Mononuclear cell (primary cell): Measurements from ENCODE around the gene KIF24. TPM values are rescaled to one million over a fixed set of nuclear protein-coding genes. Genes with fewer than 3 reads are reported as not detected.
"Not testable (repeated sequence)": the region's sequence is repeated elsewhere in the genome, so short reads cannot be mapped to it uniquely, and the experiment has no call there.

Experiments used
- H3K27me3 ChIP-seq: 2 replicates; pipeline ENCODE4 v1.6.0; 2011; ENCODE audit warnings: low read length, control low read depth; ENCODE audit not compliant: insufficient read depth
- H3K4me1 ChIP-seq: 2 replicates; pipeline ENCODE4 v1.5.1; 2011; ENCODE audit warnings: mild to moderate bottlenecking, low read length, control low read depth; ENCODE audit not compliant: insufficient read depth
- H3K4me3 ChIP-seq: 2 replicates; pipeline ENCODE4 v1.5.1; 2011; ENCODE audit warnings: mild to moderate bottlenecking, low read length, moderate library complexity
- H3K9me3 ChIP-seq: 2 replicates; pipeline ENCODE4 v1.5.1; 2011; ENCODE audit warnings: low read depth, mild to moderate bottlenecking, control low read depth, low read length
- total RNA-seq: library from RNA; depleted of rRNA; stranded (reverse); fragments of >200 nt; gene quantifications from one replicate; pipeline ENCODE4 v1.2.3, GENCODE V29; 2012

The KIF24 gene
- total RNA-seq, 1 donor: 0.21 TPM

DNA sequence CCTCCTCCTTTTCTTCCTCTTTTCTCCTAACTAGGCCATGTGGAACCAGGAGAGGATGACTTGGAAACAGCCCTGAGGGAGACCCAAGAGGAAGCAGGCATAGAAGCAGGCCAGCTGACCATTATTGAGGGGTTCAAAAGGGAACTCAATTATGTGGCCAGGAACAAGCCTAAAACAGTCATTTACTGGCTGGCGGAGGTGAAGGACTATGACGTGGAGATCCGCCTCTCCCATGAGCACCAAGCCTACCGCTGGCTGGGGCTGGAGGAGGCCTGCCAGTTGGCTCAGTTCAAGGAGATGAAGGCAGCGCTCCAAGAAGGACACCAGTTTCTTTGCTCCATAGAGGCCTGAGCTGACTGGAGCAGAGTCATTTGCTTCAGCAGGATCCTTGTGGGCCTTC is 14.0 kb upstream of the KIF24 start:
- no peaks in the 10 kb centered on the region for H3K4me1 ChIP-seq
- no peak overlapping the region for H3K4me3 ChIP-seq
- no peaks in the 10 kb centered on the region for H3K27me3 ChIP-seq
- H3K9me3 ChIP-seq: no peaks in the 10 kb centered on the region

DNA sequence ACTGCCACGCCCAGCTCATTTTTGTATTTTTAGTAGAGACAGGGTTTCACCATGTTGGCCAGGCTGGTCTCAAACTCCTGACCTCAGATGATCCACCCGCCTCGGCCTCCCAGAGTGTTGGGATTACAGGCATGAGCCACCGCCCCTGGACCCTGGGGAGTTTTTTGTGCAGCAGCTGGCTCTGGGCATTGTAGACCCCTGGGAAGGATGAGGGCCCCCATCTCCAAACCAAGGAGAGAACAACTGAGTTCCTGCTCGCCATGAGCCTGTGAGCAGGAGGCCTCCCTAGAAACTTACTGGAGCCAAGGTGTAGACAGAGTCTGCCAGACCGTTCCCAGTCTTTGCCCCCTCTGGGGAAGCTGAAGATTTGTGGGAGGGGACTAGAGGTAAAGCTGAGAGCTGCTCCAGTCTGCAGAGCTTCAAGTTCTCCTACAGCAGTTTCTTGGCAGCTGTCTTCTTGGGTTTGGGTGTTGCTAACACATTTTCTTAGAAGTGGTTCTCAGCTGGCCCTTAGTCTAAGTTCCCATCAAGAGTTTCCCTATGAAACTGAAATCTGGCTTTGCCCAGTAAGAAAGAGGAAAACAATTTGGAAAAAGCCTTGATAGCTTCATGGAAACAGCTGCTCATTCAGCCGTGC is 12.7 kb upstream of the KIF24 start:
- Histone ChIP-seq H3K4me3 (no peak overlapping the region), H3K27me3 (no peaks in the 10 kb centered on the region), H3K4me1 (no peaks in the 10 kb centered on the region), H3K9me3 (no peaks in the 10 kb centered on the region)

DNA sequence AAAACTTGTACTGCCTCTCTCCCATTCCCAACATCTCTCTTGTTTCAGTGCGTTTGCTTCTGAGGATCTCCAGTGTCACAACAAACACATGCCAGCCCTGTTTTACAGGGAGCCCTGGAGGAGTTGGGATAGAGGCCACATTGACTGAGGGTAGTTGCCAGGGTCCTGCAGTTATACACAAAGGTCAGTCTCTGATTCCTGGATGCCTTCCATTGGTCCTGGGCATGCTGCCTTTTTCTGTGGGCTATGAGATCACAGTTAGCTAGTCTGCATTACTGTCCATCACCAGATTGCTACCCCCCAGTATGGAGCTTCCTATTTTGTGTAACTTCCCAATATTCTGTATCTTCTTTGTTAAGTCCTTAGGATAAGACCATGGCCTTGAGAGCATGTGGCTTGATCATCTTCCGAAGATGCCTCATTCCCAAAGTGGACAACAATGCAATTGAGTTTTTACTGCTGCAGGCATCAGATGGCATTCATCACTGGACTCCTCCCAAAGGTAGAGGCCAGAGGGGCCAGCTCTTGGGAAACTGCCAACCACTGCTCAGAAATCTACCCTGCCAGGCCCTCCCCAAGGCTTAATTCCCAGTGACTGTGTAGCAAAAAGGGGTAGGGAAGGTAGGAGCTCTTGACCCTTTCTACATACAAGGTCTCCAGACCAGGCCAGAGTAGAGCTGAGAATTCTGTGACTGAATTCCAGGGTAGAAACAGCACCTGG is 9.8 kb upstream of the KIF24 start:
- Histone ChIP-seq H3K4me1 (no peaks in the 10 kb centered on the region), H3K4me3 (no peak overlapping the region), H3K27me3 (no peaks in the 10 kb centered on the region), H3K9me3 (no peaks in the 10 kb centered on the region)

DNA sequence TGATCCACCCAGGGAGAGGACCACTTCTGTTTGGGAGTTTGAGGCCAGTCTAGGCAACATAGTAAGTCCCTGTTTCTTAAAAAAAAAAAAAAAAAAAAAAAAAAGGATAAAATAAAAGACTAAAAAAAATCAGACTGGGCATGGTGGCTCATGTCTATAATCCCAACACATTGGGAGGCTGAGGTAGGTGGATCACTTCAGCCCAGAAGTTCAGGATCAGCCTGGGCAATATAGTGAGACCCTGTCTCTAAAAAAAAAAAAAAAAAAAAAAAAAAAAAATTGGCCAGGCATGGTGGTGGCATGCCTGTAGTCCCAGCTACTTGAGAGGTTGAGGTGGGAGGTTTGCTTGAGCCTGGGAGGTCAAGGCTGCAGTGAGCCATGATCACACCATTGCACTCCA is 9.0 kb upstream of the KIF24 start:
- not testable (repeated sequence) for H3K27me3 ChIP-seq, H3K9me3 ChIP-seq, H3K4me3 ChIP-seq, H3K4me1 ChIP-seq

DNA sequence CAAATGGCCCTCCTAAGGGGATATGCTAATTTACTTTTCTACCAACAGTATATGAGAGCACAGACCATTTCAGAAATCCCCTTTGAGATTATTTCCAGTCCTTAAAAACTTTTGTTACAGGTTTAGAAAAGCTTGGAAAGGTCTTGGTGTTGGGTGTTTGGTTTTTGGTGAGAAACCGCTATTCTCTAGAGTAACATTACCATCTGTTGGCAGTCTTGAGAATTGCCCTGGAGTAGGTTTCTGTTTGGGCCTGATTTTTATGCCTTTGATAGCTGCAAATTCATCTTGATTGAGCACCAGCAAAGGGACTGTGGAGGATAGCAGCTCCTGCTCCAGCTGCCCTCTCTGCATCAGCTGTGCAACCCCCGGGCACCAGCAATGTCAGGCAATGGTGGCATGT is 8.3 kb upstream of the KIF24 start:
- no peaks in the 10 kb centered on the region for H3K9me3 ChIP-seq
- H3K4me3 ChIP-seq: no peak overlapping the region
- no peaks in the 10 kb centered on the region for H3K27me3 ChIP-seq
- no peaks in the 10 kb centered on the region for H3K4me1 ChIP-seq

DNA sequence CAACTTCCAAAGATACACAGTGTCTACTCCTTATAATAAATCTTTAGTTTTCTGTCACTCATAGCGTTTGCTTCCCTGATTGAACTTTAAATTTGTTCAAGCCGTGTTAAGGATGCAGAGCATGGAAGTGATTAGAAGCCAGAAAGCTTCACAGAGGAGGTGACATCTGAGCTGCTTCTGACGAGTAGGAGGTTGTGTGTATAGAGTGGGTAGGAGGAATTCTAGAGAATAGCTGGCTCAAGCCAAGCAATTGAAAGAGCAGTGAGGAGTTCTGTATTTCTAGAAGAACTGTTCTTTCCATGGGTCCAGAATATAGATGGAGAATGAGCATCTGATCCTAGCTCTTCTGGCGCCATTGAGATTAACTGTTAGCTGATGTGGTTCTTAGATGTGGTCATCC is 6.3 kb upstream of the KIF24 start:
- Histone ChIP-seq H3K4me1 (peaks cover 10% of the 10 kb centered on the region), H3K4me3 (no peak overlapping the region), H3K27me3 (no peaks in the 10 kb centered on the region), H3K9me3 (no peaks in the 10 kb centered on the region)

DNA sequence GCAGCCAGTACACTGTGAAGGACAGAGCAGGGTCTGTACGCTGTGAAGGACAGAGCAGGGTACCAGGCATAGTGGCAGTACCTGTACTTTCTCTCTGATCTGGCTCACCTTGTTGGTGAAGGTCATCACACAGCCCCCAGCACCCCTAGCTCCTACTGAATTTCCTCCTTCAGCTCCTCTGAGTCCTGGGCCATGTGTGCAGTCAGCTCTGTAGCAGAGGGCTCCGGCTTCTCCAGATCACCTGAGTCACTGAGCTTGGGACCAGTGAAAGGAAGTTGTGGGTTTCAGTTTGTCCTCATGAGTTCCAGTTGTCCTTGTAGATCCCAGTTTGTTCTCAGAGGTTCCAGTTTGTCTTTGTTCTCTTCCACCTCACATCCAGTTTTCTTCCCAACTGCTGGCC is 5.8 kb upstream of the KIF24 start:
- peaks cover 14% of the 10 kb centered on the region for H3K4me1 ChIP-seq
- no peak overlapping the region for H3K4me3 ChIP-seq
- H3K27me3 ChIP-seq: no peaks in the 10 kb centered on the region
- no peaks in the 10 kb centered on the region for H3K9me3 ChIP-seq

DNA sequence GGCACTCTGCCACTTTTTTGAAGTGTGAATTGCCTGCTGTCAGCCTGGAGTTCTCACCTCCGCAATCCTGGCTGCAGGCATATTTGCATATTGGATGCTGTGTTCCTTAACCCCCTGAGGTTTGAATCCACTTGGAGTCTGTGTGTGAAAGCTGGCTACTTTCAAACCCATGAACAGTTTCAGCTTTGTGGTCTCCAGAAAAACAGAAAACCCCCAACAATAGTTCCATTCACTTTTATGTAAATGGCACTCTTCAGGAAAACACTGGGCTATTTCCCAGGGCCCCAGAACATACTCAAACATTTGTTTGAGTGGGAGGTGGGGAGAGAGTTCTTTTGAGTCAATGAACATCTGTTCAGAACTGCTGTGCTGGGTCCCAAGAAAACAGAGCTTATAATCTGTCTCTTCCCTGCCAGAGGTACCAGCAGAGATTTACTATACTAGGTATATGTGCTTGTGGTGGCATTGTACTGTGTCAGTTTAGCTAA is 5.3 kb upstream of the KIF24 start:
- no peak overlapping the region for H3K4me3 ChIP-seq
- no peaks in the 10 kb centered on the region for H3K9me3 ChIP-seq
- peaks cover 14% of the 10 kb centered on the region for H3K4me1 ChIP-seq
- no peaks in the 10 kb centered on the region for H3K27me3 ChIP-seq

DNA sequence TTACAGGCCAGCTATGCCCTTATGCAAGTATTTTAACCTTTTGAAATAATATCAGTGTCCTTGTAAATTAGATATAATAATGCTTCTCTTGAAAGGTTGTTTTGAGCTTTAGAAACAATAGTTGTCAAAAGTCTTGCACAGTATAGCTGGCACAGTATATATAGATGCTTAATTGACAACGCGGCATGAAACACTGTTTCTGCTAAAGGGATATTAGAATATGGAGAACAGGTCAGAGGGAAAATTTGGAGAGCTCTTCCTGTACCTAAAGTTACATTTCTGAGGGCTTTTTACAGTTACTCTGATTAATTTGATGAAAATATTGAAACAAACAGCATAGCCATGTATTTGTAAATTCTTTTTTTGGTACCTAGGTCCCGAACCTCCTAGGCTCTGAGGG is 4.8 kb upstream of the KIF24 start:
- Histone ChIP-seq H3K27me3 (no peaks in the 10 kb centered on the region), H3K9me3 (no peaks in the 10 kb centered on the region), H3K4me1 (peaks cover 14% of the 10 kb centered on the region), H3K4me3 (no peak overlapping the region)

DNA sequence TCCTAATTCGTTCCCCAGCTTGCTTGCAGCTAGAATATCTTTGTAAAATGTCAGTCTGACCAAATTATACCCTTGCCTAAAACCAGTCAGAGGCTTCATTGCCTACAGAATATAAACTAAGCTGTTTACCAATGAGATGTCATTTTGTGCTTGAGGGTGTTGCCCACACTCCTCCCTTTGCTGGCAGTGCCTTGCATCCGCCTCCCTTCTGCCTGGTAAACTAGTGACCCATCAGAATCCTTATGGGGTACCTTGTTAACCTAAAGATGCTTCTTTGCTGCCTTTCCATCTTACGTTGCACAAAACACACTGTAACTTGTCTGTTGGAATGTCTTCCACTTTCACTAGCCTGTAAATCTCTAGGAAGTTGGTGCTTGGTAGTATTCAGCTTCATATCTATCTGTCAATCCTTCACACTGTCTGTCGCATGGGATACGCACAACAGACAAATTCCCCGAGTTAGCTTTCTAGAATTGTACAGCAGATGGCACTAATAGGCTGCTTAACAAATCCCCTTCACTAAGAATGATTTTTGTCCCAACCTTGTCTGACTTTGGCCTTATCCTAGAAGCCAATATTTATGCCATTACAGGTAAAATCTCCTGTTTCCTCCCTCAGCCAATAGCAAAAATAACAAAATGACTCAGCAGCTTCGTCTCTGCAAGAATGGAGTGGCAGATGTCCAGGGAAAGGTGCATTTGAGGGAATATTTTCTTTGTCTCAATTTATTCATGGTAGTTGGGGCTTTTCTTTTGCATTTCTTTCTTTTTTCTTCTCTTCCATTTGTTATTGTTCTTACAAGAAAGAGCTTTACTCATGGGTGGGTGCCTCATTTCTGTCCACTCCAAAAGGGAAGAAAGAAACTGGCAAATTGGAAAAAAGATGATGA is 3.3 kb upstream of the KIF24 start:
- no peak overlapping the region for H3K4me3 ChIP-seq
- H3K4me1 ChIP-seq: peaks cover 25% of the 10 kb centered on the region
- no peaks in the 10 kb centered on the region for H3K27me3 ChIP-seq
- no peaks in the 10 kb centered on the region for H3K9me3 ChIP-seq

DNA sequence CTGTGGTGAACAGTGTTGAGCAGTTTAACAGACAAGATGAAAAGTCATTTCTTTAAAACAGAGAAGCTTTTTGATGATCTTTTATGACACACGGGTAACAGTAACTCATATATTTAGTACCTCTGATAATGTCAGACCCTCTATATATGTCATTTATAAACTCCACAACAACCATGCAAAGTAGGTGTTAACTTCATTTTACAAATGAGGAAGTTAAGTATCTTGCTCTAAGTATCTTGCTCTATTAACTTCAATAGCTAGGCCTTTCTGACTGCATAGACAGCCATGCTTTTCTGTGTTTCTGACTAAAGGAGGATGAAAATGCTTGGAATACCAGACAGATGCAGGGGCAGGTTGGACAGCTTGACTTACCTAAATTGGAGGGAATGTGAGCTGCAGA is 2.1 kb upstream of the KIF24 start:
- no peaks in the 10 kb centered on the region for H3K27me3 ChIP-seq
- no peaks in the 10 kb centered on the region for H3K9me3 ChIP-seq
- peaks cover 26% of the 10 kb centered on the region for H3K4me1 ChIP-seq
- H3K4me3 ChIP-seq: no peak overlapping the region

DNA sequence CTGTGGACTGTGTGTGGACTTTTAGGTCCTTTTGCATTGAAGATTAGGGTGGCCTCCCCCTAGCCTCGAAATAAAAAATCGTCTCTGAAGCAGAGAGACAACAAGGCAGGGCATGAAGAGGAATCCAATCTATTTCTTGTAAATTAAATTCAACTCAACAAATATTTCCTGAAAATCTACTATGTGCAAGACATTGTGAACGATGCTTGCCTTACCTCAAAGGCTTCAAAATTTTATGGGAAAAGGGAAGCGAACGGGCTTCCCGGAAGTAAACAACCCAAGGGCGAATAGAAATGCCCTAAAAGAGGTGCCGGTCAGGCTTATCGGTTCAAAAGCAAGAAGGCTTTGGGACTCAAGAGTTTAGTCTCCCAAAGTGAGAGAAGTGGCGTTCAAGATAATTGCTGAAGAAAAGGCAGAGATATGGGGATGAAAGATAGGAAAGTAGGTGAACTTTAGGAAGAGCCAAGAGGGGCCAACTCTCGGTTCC is 525 bp downstream of the KIF24 start:
- H3K9me3 ChIP-seq: no peaks in the 10 kb centered on the region
- peak overlapping the region; percentile 98 for H3K4me3 ChIP-seq
- peaks cover 37% of the 10 kb centered on the region for H3K4me1 ChIP-seq
- H3K27me3 ChIP-seq: no peaks in the 10 kb centered on the region

DNA sequence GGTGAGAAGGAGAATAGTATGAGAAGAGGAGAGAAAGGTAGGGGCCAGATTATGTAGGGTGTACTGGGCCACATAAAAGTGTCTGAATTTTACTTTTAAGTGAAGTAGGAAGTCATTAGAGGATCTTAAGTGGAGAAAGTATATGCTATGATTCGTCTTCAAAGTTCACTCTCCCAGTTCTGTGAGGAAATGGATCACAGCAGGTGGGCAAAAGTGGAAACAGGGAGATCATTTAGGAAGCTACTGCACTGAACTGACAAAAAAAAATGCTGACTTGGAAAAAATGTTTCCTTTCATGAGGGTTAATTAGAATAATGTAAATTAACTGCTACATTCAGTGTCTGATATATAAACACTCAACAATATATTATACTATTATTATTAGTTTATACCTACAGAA is 2.4 kb downstream of the KIF24 start:
- no peaks in the 10 kb centered on the region for H3K9me3 ChIP-seq
- H3K4me3 ChIP-seq: no peak overlapping the region
- no peaks in the 10 kb centered on the region for H3K27me3 ChIP-seq
- peaks cover 38% of the 10 kb centered on the region for H3K4me1 ChIP-seq

DNA sequence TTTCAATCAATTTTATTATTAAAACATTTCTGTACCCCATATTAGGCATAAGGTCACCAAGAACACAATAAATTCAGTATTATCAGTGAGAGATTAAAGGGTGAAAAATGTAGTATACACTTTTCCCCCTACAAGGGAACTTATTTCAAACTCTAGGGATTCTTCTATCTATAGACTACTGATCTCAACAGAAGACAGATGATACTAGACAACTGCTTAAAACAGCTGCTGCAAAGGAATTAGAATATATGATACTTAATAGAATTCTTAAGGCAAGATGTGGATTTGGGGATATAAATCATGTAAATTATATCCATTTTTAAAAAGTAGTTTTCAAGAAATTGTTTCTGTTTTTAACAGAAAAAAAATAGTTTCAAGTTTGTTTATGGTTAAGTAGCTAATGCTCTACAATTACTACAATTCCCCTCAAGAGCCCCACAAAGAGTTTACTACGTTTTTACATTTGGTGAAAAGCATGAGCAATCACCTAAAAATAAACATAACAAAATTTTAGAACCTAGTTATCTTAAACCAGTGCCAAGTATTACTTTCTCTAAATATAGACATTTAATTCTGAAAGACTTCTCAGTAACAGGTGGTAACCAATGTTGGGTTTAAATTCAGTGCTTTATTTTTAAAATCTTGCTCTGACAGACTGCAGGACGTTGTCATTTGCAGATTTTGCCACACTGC is 6.0 kb downstream of the KIF24 start:
- Histone ChIP-seq H3K4me3 (no peak overlapping the region), H3K9me3 (no peaks in the 10 kb centered on the region), H3K4me1 (peaks cover 19% of the 10 kb centered on the region), H3K27me3 (no peaks in the 10 kb centered on the region)

DNA sequence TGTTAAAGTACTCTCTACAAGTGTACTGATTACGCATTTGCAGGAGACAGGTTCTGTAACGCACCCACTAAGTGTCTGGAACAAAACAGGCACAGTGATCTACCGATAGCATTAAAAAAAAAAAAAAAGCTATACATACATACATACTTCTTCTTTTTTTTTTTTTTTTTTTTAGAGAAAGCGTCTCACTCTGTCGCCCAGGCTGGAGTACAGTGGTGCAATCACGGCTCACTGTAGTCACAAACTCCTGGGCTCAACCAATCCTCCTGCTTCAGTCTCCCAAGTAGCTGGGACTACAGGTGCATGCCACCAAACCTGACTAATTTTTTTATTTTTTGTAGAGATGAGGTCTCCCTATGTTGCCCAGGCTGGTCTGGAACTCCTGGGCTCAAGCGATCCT is 7.6 kb downstream of the KIF24 start:
- H3K9me3 ChIP-seq: no peaks in the 10 kb centered on the region
- H3K4me1 ChIP-seq: peaks cover 16% of the 10 kb centered on the region
- no peak overlapping the region for H3K4me3 ChIP-seq
- H3K27me3 ChIP-seq: no peaks in the 10 kb centered on the region
